D721Med (cell line): Measurements from ENCODE around the gene ESRRA.
A peak's percentile ranks its signal among the peaks of the same experiment; 100 is the strongest.
"Not testable (repeated sequence)": the region's sequence is repeated elsewhere in the genome, so short reads cannot be mapped to it uniquely, and the experiment has no call there.

Source experiments
- DNase-seq: peaks from one replicate; pipeline ENCODE4 v3.0.0; 2011; ENCODE audit warnings: low spot score; ENCODE audit not compliant: insufficient read length
- FAIRE-seq: peaks from 2 replicates; lab custom pipeline; 2011; peaks lifted over from hg19 to GRCh38; lab: Jason Lieb, UNC
- TF ChIP-seq, protein P1 (sequence below): IDR thresholded peaks from 2 replicates; pipeline ENCODE4 v1.5.1; 2012; ENCODE audit warnings: mild to moderate bottlenecking, control low read depth; ENCODE audit not compliant: insufficient read depth; ENCODE audit errors: missing control alignments

The ESRRA gene

GRCh38 chr11:64303109-64304031 is 2.0 kb upstream of the ESRRA start:
- TF ChIP-seq, protein P1, sequence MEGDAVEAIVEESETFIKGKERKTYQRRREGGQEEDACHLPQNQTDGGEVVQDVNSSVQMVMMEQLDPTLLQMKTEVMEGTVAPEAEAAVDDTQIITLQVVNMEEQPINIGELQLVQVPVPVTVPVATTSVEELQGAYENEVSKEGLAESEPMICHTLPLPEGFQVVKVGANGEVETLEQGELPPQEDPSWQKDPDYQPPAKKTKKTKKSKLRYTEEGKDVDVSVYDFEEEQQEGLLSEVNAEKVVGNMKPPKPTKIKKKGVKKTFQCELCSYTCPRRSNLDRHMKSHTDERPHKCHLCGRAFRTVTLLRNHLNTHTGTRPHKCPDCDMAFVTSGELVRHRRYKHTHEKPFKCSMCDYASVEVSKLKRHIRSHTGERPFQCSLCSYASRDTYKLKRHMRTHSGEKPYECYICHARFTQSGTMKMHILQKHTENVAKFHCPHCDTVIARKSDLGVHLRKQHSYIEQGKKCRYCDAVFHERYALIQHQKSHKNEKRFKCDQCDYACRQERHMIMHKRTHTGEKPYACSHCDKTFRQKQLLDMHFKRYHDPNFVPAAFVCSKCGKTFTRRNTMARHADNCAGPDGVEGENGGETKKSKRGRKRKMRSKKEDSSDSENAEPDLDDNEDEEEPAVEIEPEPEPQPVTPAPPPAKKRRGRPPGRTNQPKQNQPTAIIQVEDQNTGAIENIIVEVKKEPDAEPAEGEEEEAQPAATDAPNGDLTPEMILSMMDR, result no peak
- FAIRE-seq, result no peak
- no peak for DNase-seq

DNA sequence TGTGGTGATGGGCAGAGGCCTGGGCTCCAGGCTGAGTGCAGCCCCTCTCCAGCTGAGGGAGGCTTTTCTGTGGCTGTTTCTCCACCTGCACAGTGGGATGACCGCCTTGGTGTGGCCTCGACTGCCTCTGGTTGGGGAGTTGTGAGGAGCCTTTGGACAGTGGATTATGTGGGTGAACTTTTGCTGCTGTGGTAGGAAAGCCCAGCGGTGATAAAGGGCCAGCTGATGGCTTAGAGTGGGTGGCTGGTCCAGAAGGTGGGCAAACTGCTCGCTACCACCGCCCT is 1.4 kb upstream of the ESRRA start:
- no peak for DNase-seq
- TF ChIP-seq, protein P1, result no peak
- FAIRE-seq, result no peak

DNA sequence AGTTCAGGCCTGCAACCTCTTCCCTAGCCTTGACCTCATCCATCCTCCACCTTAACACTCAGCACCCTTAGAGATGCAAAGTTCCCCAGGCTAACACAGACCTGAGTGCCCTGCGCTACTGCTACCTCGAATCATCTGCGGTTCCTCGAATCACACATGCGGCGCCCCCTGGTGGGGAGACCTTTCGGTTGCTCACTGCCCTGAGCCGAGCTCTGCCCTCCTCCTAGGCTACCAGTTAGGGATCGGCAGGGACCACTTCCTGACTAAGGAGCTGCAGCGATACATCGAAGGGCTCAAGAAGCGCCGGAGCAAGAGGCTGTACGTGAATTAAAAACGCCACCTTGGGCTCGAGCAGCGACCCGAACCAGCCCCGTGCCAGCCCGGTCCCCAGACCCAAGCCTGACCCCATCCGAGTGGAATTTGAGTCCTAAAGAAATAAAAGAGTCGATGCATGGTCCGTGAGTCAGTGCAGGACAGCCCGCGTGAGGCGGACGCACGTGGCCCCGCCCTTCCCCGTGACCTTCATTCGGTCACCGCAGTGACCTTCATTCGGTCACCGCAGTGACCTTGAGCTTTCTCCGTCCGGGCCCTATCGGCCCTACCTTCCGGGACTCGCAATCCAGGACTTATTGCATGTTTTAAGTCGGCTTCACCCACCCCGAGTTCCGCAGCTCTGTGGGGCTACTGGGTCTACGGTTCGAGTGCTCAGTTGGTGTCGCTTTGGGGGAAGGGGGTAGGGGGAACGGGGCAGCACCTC is 830 bp upstream of the ESRRA start:
- TF ChIP-seq, protein P1, result peak; percentile 88
- DNase-seq, result peak; percentile 87
- no peak for FAIRE-seq

DNA sequence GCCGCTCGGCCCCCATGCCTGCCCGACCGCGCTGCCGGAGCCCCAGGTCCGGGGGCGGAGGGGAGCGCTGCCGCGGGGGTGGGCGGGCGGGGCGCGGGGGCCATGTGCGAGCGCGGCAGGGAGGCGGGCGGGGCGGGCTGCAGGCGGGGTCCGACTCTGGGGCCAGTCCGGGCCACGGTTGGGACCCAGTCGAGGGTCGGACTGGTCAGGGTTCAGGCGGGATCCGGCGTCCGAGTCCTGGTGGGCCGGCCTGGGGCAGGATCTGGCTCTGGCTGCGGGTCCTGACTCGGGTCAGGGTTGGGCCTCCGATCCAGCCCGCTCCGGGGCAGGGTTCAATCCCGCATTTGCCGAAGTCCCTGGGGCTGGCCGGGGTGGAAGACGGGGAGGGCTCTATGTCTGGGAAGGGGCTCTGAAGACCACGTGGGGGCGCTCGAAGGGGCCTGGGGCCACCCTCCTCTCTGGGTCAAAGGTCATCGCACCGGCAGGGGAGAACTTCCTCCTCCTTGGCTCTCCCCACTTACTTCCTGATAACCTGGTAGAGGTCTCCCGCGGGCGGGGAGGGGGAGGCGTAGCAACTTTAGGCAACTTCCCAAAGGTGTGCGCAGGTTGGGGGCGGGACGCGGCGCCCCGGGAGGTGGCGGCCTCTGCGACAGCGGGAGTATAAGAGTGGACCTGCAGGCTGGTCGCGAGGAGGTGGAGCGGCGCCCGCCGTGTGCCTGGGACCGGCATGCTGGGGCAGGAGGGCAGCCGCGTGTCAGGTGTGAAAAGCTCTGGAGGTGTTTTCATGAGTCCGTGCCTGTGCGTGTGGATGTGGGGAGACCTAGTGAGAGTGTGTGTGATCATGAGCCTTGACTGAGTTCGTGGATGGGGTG is 603 bp downstream of the ESRRA start:
- FAIRE-seq, result no peak
- TF ChIP-seq, protein P1, result peak; percentile 34
- no peak for DNase-seq

DNA sequence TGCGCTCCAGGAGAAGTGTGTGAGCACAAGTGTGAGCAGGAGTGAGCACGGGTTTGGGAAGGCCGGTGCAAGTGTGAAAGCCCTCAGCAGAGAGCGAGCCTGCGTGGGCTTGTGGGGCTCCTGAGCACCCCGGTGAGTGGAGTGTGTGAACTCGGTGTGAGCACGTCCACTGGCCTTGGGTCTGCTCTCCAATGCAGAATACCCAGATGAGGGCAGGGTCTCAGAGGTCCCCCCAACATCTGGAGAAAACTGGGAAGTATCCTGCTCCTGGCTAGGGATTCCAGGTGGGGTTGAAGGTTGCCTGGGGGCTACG is 1.2 kb downstream of the ESRRA start:
- DNase-seq, result no peak
- FAIRE-seq, result no peak
- TF ChIP-seq, protein P1, result no peak

- TF ChIP-seq, protein P1, result no peak
- FAIRE-seq (no peak), DNase-seq (no peak)
Measured at GRCh38 chr11:64306876-64307622, 1.7 kb downstream of the ESRRA start.

GRCh38 chr11:64307795-64308194 is 2.5 kb downstream of the ESRRA start:
- FAIRE-seq, result not testable (repeated sequence)

More at GRCh38 chr11:64307795-64308194, 2.5 kb downstream of the ESRRA start:
- DNase-seq, result not testable (repeated sequence)
